GM06990 (cell line): ENCODE results near the gene ZNF75A.

Experiments used
- DNase-seq: peaks from one replicate; pipeline ENCODE4 v3.0.0-alpha.2; 2011; ENCODE audit not compliant: insufficient read length; ENCODE audit errors: extremely low read depth
- H3K27me3 ChIP-seq: replicated peaks from 2 replicates; pipeline ENCODE4 v1.6.0; 2011; ENCODE audit warnings: low read length; ENCODE audit not compliant: control insufficient read depth, insufficient read depth
- H3K36me3 ChIP-seq: 2 replicates; pipeline ENCODE4 v1.5.1; 2011; ENCODE audit warnings: low read length; ENCODE audit not compliant: control insufficient read depth, insufficient read depth
- H3K4me3 ChIP-seq: replicated peaks from 2 replicates; pipeline ENCODE4 v1.5.1; 2011; ENCODE audit warnings: low read depth, mild to moderate bottlenecking, control low read depth, low read length
- CTCF ChIP-seq: IDR thresholded peaks from 2 replicates; pipeline ENCODE4 v1.5.1; 2011; ENCODE audit warnings: low read length, control low read depth, mild to moderate bottlenecking, inconsistent platforms; ENCODE audit not compliant: insufficient read depth, poor library complexity, severe bottlenecking

The ZNF75A gene

GRCh38 chr16:3321816-3322215 lies 16.5 kb downstream of the ZNF75A start:
- no peak for TF ChIP-seq CTCF
- no peaks in the 10 kb centered on the region for H3K36me3 ChIP-seq
- DNase-seq, result no peak
- no peak overlapping the region for H3K4me3 ChIP-seq
- H3K27me3 ChIP-seq, result no peaks in the 10 kb centered on the region

GRCh38 chr16:3327514-3327913 lies 22.2 kb downstream of the ZNF75A start:
- no peak for TF ChIP-seq CTCF
- DNase-seq, result no peak
- Histone ChIP-seq H3K4me3 (no peak overlapping the region), H3K27me3 (no peaks in the 10 kb centered on the region), H3K36me3 (no peaks in the 10 kb centered on the region)

GRCh38 chr16:3328104-3328503 lies 22.8 kb downstream of the ZNF75A start:
- Histone ChIP-seq H3K27me3 (no peaks in the 10 kb centered on the region), H3K4me3 (no peak overlapping the region), H3K36me3 (no peaks in the 10 kb centered on the region)
- TF ChIP-seq CTCF, result no peak
- DNase-seq, result no peak

GRCh38 chr16:3328643-3329042 lies 23.3 kb downstream of the ZNF75A start:
- no peak for DNase-seq
- TF ChIP-seq CTCF, result no peak
- Histone ChIP-seq H3K27me3 (no peaks in the 10 kb centered on the region), H3K36me3 (no peaks in the 10 kb centered on the region), H3K4me3 (no peak overlapping the region)

- Histone ChIP-seq H3K36me3 (no peaks in the 10 kb centered on the region), H3K27me3 (no peaks in the 10 kb centered on the region), H3K4me3 (no peak overlapping the region)
- DNase-seq, result no peak
- no peak for TF ChIP-seq CTCF
Observed at GRCh38 chr16:3346041-3346440, 40.7 kb downstream of the ZNF75A start.

- no peak for DNase-seq
- no peaks in the 10 kb centered on the region for H3K36me3 ChIP-seq
- TF ChIP-seq CTCF, result no peak
- no peak overlapping the region for H3K4me3 ChIP-seq
- H3K27me3 ChIP-seq, result no peaks in the 10 kb centered on the region
Observed at GRCh38 chr16:3347586-3347985, 42.3 kb downstream of the ZNF75A start.
